Hindlimb muscle (tissue), 1 donor: ENCODE results near the gene PRRC2C. TPM values are rescaled to one million over a fixed set of nuclear protein-coding genes. Genes with fewer than 3 reads are reported as not detected.

ENCODE experiments used
- DNase-seq: peaks from one replicate; pipeline ENCODE4 v3.0.0-alpha.2; 2013
- polyA plus RNA-seq: library from polyadenylated mRNA; unstranded; fragments of 120-200 nt; gene quantifications from one replicate; pipeline ENCODE4 v1.2.1, GENCODE V29; 2013; ENCODE audit not compliant: insufficient read length

The PRRC2C gene
- polyA plus RNA-seq, 1 donor, result 62.1 TPM

DNA sequence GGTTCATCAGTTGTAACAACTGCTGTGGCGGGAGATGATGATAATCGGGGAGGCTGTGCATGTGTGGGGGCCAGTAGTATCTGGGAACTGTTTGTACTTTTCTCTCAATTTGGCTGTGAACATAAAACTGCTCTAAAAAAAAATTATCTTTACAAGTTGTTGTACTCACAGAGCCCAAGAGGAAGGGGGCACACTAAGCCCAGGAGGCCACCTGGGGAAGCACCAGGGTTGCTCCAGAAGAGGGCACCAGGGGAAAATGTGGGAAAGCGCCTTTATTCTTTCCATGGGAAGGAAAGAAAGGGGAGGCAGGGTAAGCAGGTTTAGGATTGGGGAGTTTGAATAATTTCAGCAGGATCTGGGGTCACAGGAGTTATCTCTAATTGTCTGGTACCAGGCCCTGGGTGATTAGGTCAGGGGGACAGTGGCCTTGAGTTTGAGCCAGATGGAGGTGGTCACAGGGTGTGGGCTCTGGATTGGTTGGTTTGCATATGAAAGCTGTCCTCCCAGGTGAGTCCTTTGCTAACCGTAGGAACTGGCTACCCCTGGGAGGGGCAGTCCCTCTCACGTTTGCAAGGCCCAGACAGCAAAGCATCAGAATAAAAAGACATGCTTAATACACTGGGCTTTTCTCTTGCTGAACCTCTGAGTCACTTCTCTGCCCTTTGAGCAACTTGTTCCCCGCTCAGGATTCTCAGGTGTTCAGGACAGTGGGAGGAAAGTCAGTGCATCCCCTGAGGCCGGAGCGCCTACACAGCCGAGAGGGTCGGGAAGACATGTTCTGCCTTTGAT, 155.9 kb downstream of the PRRC2C start:
- DNase-seq, result no peak

DNA sequence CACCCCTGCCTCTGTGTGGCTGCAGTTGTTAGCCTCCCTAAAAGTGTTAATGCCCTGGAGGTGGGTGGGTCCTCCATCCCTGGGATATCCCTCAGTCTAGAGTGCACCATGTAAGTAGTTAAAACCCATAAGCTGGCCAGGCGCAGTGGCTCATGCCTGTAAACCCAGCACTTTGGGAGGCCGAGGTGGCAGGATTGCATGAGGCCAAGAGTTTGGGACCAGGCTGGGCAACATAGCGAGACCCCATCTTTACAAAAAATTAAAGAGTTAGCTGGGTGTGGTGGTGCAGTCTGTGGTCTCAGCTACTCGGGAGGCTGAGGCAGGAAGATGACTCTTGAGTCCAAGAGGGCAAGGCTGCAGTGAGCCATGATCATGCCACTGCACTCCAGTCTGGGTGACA, 156.9 kb downstream of the PRRC2C start:
- no peak for DNase-seq

Other genes starting within 250 kb of the PRRC2C start
- gene FMO1, start 237.0 kb upstream of the PRRC2C start, polyA plus RNA-seq, result 7.0 TPM
- gene FMO4, start 171.3 kb upstream of the PRRC2C start, polyA plus RNA-seq, result 3.8 TPM
- gene MYOCOS, start 136.7 kb downstream of the PRRC2C start, polyA plus RNA-seq, result not detected
- gene MYOC, start 167.2 kb downstream of the PRRC2C start, polyA plus RNA-seq, result 2.4 TPM